Kidney capillary endothelial cell (primary cell): ENCODE measurements around the gene HEYL.
"Not testable (repeated sequence)": the region's sequence is repeated elsewhere in the genome, so short reads cannot be mapped to it uniquely, and the experiment has no call there.

ENCODE experiments used
- DNase-seq: peaks from one replicate; pipeline ENCODE4 v3.0.0-alpha.2; 2018; ENCODE audit warnings: low spot score

HEYL gene

DNA sequence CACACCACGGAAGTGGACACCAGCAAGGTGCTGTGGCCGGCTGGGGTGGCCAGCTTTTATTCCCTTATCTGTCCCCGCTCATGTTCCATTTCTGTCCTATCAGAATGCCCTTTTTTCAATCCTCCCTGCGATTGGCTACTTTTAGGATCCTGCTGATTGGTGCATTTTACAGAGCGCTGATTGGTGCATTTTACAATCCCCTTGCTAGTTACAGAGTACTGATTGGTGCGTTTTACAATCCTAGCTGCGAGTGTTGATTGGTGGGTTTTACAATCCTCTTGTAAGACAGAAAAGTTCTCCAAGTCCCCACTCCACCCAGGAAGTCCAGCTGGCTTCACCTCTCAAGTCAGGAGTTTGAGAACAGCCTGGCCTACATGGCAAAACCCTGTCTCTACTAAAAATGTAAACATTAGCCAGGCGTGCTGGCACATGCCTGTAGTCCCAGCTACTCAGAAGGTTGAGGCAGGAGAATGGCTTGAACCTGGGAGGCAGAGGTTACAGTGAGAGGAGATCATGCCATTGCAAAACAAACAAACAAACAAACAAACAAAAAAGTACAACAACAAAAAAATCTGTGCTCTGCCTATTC lies 37.7 kb downstream of the HEYL start:
- not testable (repeated sequence) for DNase-seq

DNA sequence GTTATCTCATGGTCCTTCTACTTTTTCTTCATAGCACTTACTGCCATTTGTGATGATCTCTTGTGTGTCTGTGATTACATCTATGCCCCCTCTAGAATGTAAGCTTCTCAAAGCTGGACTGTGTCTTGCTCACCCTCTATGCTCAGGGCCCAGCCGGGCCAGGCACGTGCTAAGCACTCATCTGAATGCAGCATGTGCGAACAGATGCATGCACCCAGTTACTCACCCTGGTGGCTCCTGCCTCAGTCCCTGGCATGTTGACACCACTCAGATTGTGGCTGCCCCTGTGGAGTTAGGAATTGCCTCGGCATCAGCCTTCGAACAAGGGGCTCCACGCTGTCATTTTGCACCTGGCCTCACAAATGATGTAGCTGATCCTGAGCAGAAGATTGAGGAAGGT lies 43.3 kb downstream of the HEYL start:
- DNase-seq = no peak

DNA sequence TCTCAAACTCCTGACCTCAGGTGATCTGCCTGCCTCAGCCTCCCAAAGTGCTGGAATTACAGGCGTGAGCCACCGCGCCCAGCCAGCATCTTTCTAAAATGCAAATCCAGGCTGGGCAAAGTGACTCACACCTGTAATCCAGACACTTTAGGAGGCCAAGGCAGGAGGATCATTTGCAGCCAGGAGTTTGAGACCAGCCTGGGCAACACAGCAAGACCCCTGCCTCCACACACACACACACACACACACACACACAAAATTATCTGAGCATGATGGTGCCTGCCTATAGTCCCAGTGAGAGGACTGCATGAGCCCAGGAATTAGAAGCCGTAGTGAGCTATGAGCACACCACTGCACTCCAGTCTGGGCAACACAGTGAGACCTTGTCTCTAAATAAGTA lies 46.1 kb downstream of the HEYL start:
- DNase-seq = no peak

DNA sequence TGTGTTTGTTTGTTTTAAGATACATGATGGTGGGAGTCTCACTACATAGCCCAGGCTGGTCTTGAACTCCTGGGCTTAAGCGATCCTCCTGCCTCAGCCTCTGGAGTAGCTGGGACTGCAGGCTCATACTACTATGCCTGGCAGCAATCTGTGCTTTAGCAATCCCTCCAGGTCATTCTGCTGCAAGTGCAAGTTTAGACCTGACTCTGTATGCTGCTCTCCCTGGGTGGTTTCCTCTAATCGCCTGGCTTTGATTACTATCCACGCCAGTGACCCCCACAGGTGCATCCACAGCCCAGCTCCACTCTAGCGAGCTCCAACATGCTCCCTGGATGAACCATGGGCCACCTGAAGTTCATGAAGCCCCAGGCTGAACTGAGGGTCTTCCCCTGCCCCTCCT lies 47.4 kb downstream of the HEYL start:
- no peak for DNase-seq

DNA sequence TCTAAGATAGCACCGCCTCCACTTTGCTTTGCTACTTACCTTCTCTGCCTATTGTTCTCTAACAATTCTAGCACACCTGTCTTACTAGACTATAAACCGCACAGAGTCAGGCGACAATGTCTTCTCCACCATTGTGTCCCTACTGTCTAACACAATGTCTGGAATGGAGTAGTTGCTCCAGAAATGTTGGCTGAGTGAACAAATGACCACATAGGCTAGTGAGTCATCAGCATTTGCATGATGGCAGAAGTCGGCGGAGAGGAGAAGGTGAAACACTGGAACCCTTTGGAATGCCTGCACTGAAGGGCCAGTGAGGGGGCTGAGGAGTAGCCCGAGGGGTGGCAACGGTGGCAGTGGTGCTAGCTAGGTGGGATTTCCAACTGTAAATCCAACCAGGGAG lies 48.9 kb downstream of the HEYL start:
- no peak for DNase-seq

DNA sequence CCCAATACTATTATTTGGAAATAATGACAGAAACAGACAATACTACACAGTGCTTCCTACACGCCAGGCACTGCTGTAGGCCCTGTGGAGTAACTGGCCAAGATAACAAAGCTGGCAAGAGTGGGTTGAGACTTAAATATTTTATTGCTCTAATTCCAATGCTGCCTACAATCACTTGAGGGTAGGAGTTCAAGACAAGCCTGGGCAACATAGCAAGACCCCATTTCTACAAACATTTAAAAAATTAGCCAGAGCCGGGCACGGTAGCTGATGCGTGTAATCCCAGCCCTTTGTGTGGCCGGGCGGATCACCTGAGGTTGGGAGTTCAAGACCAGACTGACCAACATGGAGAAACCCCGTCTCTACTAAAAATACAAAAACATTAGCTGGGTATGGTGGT lies 53.5 kb downstream of the HEYL start:
- no peak for DNase-seq

DNA sequence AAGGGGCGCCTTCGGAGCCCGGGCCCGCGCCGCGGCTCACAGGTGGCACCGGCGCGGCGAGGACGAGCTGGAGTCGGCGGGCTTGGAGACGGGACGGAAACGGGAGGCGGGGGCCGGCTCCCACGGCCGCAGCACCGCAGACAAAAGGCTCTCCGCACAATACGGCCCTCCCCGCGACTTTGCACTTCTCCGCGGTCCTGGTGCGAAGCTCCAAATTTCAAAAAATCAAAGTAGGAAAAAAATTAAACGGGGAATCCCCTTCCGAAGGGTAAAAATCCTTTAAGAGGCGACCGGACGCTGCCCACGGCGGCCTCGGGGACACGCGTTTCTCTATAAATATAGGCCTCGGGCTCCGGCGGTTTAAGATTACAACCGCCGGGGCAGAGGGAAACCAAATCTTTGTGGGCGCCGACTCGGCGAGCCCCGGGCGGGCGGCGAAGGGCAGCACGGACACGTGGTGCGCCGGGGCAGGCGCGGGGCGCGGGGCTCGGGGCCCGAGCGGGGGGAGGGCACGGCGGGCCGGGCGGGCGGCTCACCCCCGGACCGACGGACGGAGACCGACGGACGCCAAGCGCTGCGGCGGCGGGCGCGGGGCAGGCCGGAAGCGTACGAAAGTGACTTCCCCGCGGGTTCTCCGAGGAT lies 63.3 kb downstream of the HEYL start:
- no peak for DNase-seq

DNA sequence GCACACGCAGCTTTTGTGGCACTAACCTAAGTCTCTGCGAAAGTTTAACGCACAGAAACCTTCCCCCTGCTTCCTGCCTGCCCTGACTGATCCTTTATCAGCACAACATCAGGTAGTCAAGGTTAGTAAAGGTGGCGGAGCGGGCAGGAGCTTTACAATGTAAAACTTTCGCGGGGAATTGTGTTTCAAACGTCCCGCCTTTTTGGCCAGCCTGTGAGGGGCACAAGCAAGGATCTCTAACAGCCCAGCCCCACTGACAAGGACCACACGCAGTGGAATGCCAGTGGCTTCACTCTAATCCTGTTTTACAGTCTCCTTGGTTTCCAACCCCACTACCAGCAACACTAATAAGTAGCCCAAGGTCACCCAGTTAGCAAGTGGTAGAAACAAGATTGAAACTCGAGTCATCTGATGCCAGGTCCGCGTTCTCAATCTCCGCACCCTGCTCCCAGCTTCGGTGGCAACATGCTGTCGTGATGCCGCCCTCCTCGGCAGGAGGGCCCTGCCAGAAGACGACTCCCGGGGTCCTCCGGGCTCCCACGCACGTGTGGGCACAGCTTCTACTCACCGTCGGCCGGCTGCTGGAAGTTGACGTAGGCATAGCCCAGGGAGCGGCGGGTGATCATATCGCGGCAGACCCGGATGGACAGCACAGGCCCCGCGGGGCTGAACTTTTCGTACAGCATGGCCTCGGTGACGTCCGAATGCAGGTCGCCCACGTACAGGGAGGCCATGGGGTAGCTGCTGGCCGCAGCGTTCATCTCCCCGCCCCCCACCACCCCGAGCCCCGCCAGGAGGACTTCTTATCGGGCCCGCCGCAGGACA lies 64.0 kb downstream of the HEYL start:
- DNase-seq = no peak

DNA sequence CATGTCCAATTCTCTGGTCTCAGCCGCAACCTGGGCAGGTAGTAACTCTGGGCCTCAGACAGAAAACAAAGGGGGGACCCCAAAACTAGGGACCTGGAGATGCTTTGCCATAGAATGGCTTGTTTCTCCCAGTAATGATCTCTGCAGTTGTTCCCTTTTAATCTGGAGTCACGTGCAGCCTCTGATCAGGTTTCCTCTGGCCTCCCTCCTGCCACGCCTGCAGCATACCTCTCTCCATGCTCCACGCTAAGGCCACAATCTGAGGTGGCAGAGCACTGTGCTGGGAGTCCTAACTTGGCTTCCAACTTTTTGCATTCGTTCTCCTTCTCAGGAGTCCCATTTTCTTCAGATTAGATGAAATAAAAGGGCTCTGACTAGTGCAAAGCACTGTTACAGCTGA lies 64.8 kb downstream of the HEYL start:
- DNase-seq = no peak
